22Rv1 (cell line): Measurements from ENCODE around the gene EIPR1.

Experiments used
- H3K27ac ChIP-seq: fragments of 450-650 bp; 2 replicates; pipeline ENCODE4 v1.5.1; 2017
- CTCF ChIP-seq: fragments of 450-650 bp; IDR thresholded peaks from 2 replicates; pipeline ENCODE4 v1.5.1; 2017; ENCODE audit warnings: mild to moderate bottlenecking
- ZFX ChIP-seq: fragments of 450-650 bp; IDR thresholded peaks from 2 replicates; pipeline ENCODE4 v1.6.1; 2017; ENCODE audit warnings: antibody characterized with exemption, borderline replicate concordance

EIPR1 gene

GRCh38 chr2:3421580-3421979 lies 44.0 kb upstream of the EIPR1 start:
- H3K27ac ChIP-seq: no peak overlapping the region
- TF ChIP-seq CTCF (no peak), ZFX (no peak)

DNA sequence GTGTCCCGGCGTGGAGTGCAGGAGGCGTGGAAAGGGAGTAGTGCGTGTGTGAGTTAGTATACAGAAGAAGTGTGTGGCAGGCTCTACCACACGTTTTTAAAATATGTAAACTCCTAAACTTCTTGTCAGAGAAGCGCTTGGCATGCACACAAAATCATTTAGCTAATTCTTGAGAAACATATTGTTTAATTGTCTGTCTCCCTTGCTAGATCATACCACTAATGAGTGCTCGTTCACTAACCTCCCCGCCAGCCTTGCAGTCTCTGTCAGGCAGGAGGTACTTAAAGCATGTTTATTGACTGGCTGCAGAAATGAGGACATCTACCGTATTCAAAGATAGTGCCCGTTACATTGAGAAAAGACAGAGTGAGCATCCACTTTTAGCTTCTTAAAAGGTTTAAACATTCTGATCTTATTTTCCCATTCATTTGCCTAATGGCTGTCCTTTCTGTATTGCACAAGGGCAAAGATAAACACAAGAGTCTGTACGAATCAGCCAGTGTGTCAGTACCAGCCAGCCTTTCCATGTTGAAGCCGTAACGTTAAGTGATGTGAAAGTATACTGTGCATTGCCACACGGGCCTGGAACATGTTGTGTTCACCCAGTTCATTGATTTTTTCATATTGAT lies 43.3 kb upstream of the EIPR1 start:
- no peak overlapping the region for H3K27ac ChIP-seq
- TF ChIP-seq ZFX: no peak
- no peak for TF ChIP-seq CTCF

- TF ChIP-seq ZFX (no peak), CTCF (no peak)
- H3K27ac ChIP-seq: no peak overlapping the region
Measured at GRCh38 chr2:3420076-3420768, 42.6 kb upstream of the EIPR1 start.

DNA sequence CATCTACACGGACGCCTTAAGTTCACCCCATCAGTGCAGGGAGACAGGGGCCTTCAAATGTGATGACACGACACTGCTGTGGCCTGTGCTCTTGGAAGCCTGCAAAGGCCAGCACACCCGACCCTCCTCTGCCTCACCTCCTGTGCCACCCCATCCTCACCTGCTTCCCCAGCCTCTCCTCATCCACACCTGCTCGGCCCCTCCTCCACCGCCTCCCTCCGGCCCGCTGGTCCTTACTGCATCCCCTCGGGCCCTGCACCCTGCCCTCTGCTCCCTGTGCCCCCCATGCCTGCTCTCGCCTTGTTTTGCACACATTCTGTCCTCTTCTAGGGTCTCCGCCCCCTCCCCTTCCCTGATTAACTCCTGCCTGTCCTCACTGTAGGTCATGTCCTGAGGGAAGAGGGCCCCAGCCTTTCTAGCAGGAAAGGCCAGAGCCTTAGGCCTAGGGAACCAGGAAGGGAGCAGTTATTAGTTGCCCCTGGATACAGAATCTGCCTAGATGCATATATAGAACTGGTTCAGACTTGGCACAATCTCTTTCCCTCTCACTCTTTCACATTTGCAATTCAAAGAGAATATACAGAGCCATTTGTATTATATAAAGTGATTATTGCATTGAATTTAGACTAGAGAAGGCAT lies 41.3 kb upstream of the EIPR1 start:
- TF ChIP-seq CTCF (no peak), ZFX (no peak)
- H3K27ac ChIP-seq: no peak overlapping the region

DNA sequence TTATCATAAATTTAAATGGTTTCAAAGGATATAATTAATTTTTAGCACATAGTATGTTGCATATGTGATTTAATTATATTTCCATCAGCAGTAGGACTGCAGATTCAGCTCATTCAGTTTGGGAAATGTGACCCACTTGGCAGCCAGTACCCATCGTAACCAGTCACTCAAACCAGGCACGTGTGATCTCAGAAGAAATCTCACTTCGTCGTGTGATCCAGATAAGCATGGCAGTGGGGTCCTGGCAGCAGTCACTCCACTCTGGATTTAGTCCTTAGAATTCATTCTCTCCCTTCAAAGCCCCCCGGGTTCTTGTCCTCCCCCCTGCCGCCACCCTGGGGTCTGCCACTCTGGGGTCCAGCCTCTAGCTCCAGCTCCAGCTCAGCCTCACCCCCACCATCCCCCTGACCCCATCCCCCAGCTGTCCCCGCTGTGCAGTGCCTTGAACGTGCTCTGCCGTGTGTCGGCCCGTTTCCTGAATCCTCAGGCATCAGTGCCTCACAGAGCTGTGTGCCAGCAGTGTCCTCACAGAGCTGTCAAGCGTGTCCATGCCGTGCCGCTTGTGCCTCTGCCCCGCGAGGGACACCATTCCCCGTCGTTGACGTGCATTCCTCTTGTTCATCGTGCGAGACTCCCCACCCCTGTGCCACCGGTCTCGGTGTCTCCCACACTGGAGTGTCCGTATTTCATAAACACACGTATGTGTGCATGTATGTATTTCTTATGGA lies 36.7 kb upstream of the EIPR1 start:
- no peak overlapping the region for H3K27ac ChIP-seq
- TF ChIP-seq CTCF (no peak), ZFX (no peak)

- H3K27ac ChIP-seq: no peak overlapping the region
- TF ChIP-seq ZFX: no peak
- no peak for TF ChIP-seq CTCF
Measured at GRCh38 chr2:3413697-3414096, 36.1 kb upstream of the EIPR1 start.
